Effector memory CD4-positive, alpha-beta T cell (primary cell): ENCODE data around the gene TAS1R3.
A peak's percentile ranks its signal among the peaks of the same experiment; 100 is the strongest.

Experiments used
- DNase-seq, 3 donors: peaks; one replicate each; pipeline ENCODE4 v3.0.0-alpha.2; 2020
- H3K27ac ChIP-seq: 2 replicates; pipeline ENCODE4 v1.7.0; 2013; ENCODE audit warnings: mild to moderate bottlenecking, low read length, moderate library complexity; ENCODE audit not compliant: insufficient read depth, poor library complexity, severe bottlenecking
- H3K27me3 ChIP-seq: replicated peaks from 2 replicates; pipeline ENCODE4 v1.7.0; 2013; ENCODE audit warnings: mild to moderate bottlenecking, low read length; ENCODE audit not compliant: insufficient read depth, control insufficient read depth, poor library complexity, severe bottlenecking
- H3K36me3 ChIP-seq: 2 replicates; pipeline ENCODE4 v1.7.0; 2013; ENCODE audit warnings: mild to moderate bottlenecking, low read length, moderate library complexity; ENCODE audit not compliant: control insufficient read depth, insufficient read depth
- H3K4me1 ChIP-seq: 2 replicates; pipeline ENCODE4 v1.7.0; 2013; ENCODE audit warnings: low read length, mild to moderate bottlenecking; ENCODE audit not compliant: control insufficient read depth, insufficient read depth, poor library complexity, severe bottlenecking
- H3K4me3 ChIP-seq: 2 replicates; pipeline ENCODE4 v1.7.0; 2013; ENCODE audit warnings: low read length, low read depth, mild to moderate bottlenecking; ENCODE audit not compliant: insufficient read depth, poor library complexity, severe bottlenecking
- H3K9me3 ChIP-seq: 2 replicates; pipeline ENCODE4 v1.7.0; 2013; ENCODE audit warnings: mild to moderate bottlenecking, low read length, moderate library complexity; ENCODE audit not compliant: control insufficient read depth

The TAS1R3 gene

DNA sequence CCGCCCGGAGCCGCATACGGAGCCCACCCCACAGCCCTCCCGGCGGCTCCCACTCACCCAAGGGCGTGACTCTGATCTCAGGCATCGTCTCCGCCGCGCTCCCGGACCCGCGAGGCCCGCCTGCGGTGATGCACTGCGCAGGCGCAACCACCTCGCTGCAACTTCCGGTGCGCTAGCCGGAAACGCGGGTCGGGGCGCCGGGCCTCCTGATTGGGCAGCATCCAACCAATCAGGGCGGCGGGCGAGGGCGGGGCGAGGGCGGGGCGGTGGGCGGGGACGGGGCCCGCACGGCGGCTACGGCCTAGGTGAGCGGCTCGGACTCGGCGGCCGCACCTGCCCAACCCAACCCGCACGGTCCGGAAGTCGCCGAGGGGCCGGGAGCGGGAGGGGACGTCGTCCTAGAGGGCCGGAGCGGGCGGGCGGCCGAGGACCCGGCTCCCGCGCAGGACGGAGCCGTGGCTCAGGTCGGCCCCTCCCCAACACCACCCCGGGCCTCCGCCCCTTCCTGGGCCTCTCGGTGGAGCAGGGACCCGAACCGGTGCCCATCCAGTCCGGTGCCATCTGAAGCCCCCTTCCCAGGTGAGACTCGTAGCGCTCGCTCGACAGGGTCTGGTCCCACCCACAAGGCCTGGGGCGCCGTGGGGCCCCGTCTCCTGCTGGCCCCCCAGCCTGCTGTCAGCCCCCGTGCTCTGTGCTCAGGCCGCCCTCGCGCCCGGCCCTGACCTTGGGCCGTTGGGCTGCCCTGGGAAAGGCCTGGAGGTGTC is 6.4 kb upstream of the TAS1R3 start, which contains the start of the genes CPTP and INTS11:
Gene CPTP (plus strand): TSS at position 279 of the 764 bp plus-strand sequence. CDS start 2,109 bp downstream, outside the sequence.
Gene INTS11 (minus strand): TSS at position 137 of the 764 bp plus-strand sequence. CDS start 52 bp downstream, at position 85.
- H3K4me3 ChIP-seq, result peak within 1 kb of the TSS; percentile 78
- peaks cover 34% of the 10 kb centered on the region for H3K4me1 ChIP-seq
- H3K27me3 ChIP-seq, result no peaks in the 10 kb centered on the region
- H3K27ac ChIP-seq, result peak within 1 kb of the TSS; percentile 77
- H3K36me3 ChIP-seq, result peaks cover 31% of the 10 kb centered on the region
- DNase-seq, result peak; percentile 91 to 96 (median 95)
- H3K9me3 ChIP-seq, result no peaks in the 10 kb centered on the region

DNA sequence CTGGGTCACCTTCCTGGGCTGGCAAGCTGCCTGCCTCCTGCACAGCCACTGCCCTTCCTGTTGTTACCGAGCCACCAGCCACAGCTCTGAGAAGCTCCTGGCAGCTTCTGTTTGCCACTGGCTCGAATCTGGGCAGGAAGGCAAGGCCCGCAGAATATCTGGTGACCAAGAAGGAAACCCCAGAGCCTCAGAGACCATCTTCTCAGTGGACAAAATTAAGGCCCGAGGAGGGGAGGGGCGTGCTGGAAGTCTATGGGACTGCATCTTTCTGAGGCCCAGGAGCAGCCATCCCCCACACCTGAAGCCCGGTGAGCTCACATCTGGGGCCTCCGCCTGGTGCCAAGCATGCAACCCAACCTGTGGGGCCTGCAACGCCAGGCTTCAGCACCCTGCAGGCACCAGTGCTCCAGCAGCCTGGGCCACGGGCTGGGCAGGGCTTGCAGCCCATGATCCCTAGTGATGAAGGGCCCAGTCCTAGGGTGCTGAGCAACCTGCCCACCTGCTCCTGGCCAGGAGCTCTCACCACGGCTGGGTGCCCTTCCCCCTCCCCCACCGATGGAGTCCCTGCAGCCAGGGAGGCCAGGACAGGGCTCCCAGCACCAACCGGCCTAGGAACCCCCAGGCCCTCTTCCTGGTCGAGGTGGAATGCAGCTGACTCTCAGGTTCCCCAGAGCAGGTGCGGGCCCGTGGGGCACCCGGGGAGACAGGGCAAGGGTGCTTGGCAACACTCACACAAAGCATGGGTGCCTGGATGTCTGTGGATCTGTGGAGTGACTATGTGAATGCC is 5.6 kb upstream of the TAS1R3 start:
- Histone ChIP-seq H3K9me3 (no peaks in the 10 kb centered on the region), H3K27ac (peak overlapping the region; percentile 72), H3K4me1 (peaks cover 34% of the 10 kb centered on the region), H3K4me3 (peak overlapping the region; percentile 78), H3K36me3 (peaks cover 23% of the 10 kb centered on the region), H3K27me3 (no peaks in the 10 kb centered on the region)
- no peak for DNase-seq

GRCh38 chr1:1326075-1326605 is 4.9 kb upstream of the TAS1R3 start:
- no peak for DNase-seq
- Histone ChIP-seq H3K4me3 (peak overlapping the region; percentile 78), H3K27ac (no peak overlapping the region), H3K36me3 (peaks cover 20% of the 10 kb centered on the region), H3K4me1 (peaks cover 36% of the 10 kb centered on the region), H3K27me3 (no peaks in the 10 kb centered on the region), H3K9me3 (no peaks in the 10 kb centered on the region)

DNA sequence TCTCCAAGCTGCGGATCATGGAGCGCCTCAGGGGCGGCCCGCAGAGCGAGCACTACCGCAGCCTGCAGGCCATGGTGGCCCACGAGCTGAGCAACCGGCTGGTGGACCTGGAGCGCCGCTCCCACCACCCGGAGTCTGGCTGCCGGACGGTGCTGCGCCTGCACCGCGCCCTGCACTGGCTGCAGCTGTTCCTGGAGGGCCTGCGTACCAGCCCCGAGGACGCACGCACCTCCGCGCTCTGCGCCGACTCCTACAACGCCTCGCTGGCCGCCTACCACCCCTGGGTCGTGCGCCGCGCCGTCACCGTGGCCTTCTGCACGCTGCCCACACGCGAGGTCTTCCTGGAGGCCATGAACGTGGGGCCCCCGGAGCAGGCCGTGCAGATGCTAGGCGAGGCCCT is 3.8 kb upstream of the TAS1R3 start:
- DNase-seq, result no peak

DNA sequence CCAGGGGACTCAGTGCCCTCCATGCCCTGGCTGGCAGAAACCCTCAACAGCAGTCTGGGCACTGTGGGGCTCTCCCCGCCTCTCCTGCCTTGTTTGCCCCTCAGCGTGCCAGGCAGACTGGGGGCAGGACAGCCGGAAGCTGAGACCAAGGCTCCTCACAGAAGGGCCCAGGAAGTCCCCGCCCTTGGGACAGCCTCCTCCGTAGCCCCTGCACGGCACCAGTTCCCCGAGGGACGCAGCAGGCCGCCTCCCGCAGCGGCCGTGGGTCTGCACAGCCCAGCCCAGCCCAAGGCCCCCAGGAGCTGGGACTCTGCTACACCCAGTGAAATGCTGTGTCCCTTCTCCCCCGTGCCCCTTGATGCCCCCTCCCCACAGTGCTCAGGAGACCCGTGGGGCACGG is 2.8 kb upstream of the TAS1R3 start:
- peaks cover 24% of the 10 kb centered on the region for H3K4me1 ChIP-seq
- peaks cover 17% of the 10 kb centered on the region for H3K36me3 ChIP-seq
- no peak for DNase-seq
- no peaks in the 10 kb centered on the region for H3K27me3 ChIP-seq
- H3K27ac ChIP-seq, result no peak overlapping the region
- no peaks in the 10 kb centered on the region for H3K9me3 ChIP-seq
- H3K4me3 ChIP-seq, result no peak overlapping the region

More for the DNA sequence above, 3.8 kb upstream of the TAS1R3 start:
- H3K9me3 ChIP-seq, result no peaks in the 10 kb centered on the region
- H3K4me1 ChIP-seq, result peaks cover 30% of the 10 kb centered on the region
- H3K27ac ChIP-seq, result no peak overlapping the region
- H3K4me3 ChIP-seq, result no peak overlapping the region
- peaks cover 17% of the 10 kb centered on the region for H3K36me3 ChIP-seq
- H3K27me3 ChIP-seq, result no peaks in the 10 kb centered on the region

- DNase-seq, result no peak
- Histone ChIP-seq H3K4me3 (no peak overlapping the region), H3K27ac (no peak overlapping the region), H3K27me3 (no peaks in the 10 kb centered on the region), H3K36me3 (peaks cover 17% of the 10 kb centered on the region), H3K4me1 (peaks cover 20% of the 10 kb centered on the region), H3K9me3 (no peaks in the 10 kb centered on the region)
These were observed 1.5 kb upstream of the TAS1R3 start for GRCh38 chr1:1329304-1330210.

DNA sequence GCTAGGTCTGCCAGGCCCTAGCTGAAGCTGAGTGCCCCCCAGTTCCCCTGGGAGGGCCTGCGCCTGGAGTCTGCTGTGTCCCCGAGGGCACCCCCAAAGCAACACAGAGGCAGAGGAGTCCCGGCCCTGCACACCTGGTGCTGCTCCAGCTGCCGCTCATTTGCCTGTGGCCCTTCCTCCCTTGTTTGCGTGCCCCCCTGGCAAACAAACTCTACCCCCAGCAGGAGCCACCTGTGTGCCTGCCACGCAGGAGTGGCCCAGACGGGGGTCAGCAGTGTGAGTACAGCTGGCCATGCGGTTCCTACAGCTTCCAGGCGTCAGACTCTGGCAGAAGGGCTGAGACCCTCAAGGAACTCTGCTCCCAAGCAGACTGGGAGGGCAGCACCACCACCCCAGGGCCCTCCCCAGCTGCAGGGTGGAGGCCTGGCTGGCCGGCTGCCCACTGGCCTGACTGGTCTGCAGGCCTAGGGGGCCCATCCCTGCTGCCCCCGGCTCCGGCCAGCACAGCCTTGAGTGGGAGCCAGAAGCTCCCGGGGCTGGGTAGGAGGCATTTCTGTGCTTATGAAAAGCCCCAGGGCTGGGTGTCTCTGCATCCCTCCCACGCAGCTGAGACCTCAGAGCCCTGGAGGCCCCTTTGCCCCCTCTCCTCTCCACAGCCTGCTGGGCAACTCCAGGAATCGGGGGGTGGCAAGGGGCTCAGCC is 563 bp upstream of the TAS1R3 start:
- Histone ChIP-seq H3K27ac (no peak overlapping the region), H3K4me3 (no peak overlapping the region), H3K27me3 (no peaks in the 10 kb centered on the region), H3K9me3 (no peaks in the 10 kb centered on the region), H3K4me1 (peaks cover 13% of the 10 kb centered on the region), H3K36me3 (peaks cover 17% of the 10 kb centered on the region)
- DNase-seq, result no peak

DNA sequence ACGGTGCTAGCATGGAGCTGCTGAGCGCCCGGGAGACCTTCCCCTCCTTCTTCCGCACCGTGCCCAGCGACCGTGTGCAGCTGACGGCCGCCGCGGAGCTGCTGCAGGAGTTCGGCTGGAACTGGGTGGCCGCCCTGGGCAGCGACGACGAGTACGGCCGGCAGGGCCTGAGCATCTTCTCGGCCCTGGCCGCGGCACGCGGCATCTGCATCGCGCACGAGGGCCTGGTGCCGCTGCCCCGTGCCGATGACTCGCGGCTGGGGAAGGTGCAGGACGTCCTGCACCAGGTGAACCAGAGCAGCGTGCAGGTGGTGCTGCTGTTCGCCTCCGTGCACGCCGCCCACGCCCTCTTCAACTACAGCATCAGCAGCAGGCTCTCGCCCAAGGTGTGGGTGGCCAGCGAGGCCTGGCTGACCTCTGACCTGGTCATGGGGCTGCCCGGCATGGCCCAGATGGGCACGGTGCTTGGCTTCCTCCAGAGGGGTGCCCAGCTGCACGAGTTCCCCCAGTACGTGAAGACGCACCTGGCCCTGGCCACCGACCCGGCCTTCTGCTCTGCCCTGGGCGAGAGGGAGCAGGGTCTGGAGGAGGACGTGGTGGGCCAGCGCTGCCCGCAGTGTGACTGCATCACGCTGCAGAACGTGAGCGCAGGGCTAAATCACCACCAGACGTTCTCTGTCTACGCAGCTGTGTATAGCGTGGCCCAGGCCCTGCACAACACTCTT is 1.1 kb downstream of the TAS1R3 start:
- no peak overlapping the region for H3K4me3 ChIP-seq
- no peak for DNase-seq
- H3K36me3 ChIP-seq, result peaks cover 15% of the 10 kb centered on the region
- no peak overlapping the region for H3K27ac ChIP-seq
- H3K9me3 ChIP-seq, result no peaks in the 10 kb centered on the region
- no peaks in the 10 kb centered on the region for H3K27me3 ChIP-seq
- peaks cover 3% of the 10 kb centered on the region for H3K4me1 ChIP-seq
